TTC549 (cell line): ENCODE data around the gene ADAMTS13.

Experiments used
- FAIRE-seq: peaks from 2 replicates; lab custom pipeline; 2012; peaks lifted over from hg19 to GRCh38; lab: Jason Lieb, UNC

Gene ADAMTS13

DNA sequence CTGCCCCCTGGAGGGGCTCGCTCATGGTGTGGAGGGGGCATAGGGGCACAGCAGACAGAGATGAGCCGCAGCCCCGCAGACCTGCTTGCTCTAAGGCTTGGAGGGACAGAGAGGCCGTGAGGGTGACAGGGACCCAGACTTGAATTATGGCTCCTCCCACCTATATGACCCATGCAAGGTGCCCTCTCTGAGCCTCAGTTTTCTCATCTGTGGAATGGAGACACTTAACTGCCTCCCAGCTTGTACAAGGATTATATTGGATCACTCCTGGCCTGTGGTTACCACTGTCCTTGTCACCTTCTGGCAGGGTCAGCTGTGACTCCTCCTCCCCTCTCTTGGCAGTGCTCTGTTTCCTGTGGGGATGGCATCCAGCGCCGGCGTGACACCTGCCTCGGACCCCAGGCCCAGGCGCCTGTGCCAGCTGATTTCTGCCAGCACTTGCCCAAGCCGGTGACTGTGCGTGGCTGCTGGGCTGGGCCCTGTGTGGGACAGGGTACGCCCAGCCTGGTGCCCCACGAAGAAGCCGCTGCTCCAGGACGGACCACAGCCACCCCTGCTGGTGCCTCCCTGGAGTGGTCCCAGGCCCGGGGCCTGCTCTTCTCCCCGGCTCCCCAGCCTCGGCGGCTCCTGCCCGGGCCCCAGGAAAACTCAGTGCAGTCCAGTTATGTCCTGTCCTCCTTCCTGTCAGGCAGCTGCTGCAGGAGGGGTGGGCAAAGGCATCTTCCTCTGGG, 32.9 kb downstream of the ADAMTS13 start:
- no peak for FAIRE-seq

GRCh38 chr9:133455936-133456335, 33.8 kb downstream of the ADAMTS13 start:
- no peak for FAIRE-seq

- FAIRE-seq = no peak
Measured at GRCh38 chr9:133456409-133456808, 34.2 kb downstream of the ADAMTS13 start.

GRCh38 chr9:133457233-133457632, 35.1 kb downstream of the ADAMTS13 start:
- FAIRE-seq = no peak

DNA sequence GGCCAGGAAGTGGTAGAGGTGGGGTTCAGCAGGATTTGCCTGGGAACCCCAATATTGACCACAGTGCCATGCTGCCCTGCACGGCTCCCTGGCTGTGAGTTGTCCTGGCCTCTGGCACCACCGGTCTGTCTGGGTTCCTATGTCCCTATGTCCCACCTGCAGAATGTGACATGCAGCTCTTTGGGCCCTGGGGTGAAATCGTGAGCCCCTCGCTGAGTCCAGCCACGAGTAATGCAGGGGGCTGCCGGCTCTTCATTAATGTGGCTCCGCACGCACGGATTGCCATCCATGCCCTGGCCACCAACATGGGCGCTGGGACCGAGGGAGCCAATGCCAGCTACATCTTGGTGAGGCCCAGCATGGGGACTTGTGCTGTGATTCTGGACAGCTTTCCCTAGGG, 35.6 kb downstream of the ADAMTS13 start:
- FAIRE-seq = no peak

- FAIRE-seq = no peak
Measured at GRCh38 chr9:133458643-133459312, 36.6 kb downstream of the ADAMTS13 start.

- no peak for FAIRE-seq
Measured at GRCh38 chr9:133459476-133460404, 37.6 kb downstream of the ADAMTS13 start, which contains the start of gene CACFD1. CACFD1 (plus strand) TSS chr9:133459978; CDS start chr9:133460067, 89 bp downstream.

DNA sequence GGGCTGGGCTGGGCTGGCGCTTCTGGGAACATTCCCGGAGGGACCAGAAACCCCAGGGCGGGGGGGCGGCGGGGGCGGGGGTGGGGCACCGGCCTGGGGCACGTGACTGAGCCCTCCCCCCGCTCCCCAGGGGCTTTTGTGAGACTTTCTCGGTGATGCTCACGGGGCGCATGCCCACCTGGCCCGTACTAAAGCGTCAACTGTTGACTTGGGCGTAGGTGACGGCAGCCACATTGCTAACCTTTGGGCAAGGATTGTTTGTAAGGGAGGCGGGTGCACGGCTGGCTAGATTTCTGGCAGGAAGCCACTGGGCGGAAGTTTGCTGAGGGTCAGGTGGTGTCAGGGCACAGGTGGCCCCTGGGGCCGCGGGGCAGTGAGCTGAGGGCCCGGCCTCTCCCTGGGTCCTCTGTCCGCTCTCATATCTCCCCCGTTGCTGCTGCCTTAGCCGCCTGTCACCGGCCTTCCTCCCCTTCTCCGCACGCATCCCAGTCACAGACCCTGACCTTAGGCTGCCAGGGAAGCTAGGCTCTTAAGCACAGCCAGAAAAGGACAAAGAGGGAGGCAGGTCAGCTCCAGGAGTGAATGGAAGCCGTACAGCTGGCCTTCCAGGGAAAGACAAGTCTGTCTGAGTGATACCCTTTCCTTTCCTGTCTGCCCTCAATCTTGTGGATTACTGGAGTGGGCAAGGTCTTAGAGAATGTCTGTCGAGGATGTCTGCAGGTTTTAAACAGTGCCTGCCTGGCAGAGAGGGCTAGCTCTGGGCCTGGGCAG, 38.4 kb downstream of the ADAMTS13 start:
- no peak for FAIRE-seq

- no peak for FAIRE-seq
Measured at GRCh38 chr9:133461975-133462374, 39.8 kb downstream of the ADAMTS13 start.

- no peak for FAIRE-seq
Measured at GRCh38 chr9:133463234-133463863, 41.2 kb downstream of the ADAMTS13 start.

GRCh38 chr9:133463864-133464615, 41.9 kb downstream of the ADAMTS13 start:
- FAIRE-seq = no peak

GRCh38 chr9:133464638-133465037, 42.5 kb downstream of the ADAMTS13 start:
- no peak for FAIRE-seq

- FAIRE-seq = no peak
Measured at GRCh38 chr9:133465984-133466383, 43.8 kb downstream of the ADAMTS13 start.

- no peak for FAIRE-seq
Measured at GRCh38 chr9:133467101-133467500, 44.9 kb downstream of the ADAMTS13 start.

GRCh38 chr9:133468374-133468773, 46.2 kb downstream of the ADAMTS13 start:
- FAIRE-seq = no peak

GRCh38 chr9:133468777-133469421, 46.7 kb downstream of the ADAMTS13 start:
- FAIRE-seq = no peak

DNA sequence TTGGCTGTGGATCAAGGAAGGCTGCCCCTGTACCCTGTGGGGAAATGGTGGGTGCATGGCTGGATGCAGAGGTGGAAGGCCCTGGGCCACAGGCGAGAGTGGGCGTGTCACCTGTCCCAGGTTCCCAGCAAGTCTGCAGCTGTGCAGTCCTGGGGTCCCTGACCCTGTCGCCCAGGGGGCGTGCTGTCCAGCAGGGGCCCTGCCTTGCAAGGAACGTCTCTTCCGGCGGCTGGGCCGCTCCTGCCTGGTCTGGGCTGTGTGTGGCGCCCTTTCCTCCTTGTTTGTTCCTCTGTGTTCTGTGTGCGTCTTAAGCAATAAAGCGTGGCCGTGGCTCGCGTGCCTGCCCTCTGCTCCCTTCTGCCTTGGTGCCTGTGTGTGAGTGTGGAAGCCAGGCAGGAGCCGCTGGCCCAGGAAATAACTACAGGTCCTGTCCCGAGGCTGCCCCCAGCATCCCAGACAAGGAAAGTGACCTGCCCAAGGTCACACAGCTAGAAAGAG, 48.3 kb downstream of the ADAMTS13 start:
- FAIRE-seq = no peak

DNA sequence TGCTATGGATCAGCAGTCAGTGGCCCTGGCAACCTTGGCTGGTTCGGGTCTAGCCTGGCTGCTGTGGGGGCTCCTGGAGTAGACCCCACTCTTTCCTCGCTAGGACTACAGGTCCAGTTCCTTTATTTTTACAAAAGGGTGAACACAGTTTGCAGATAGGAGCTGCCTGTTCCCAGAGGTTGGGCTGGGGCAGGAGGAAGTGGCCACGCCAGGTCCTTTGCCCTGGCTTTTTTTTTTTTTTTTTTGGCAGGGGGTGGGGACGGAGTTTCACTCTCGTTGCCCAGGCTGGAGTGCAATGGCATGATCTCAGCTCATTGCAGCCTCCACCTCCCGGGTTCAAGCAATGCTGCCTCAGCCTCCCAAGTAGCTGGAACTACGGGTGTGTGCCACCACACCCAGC, 48.8 kb downstream of the ADAMTS13 start:
- no peak for FAIRE-seq

GRCh38 chr9:133471551-133472276, 49.5 kb downstream of the ADAMTS13 start:
- FAIRE-seq = no peak
